ENCODE data around the gene KRIT1. TPM values are rescaled to one million over a fixed set of nuclear protein-coding genes. Genes with fewer than 3 reads are reported as not detected.

KRIT1 gene
- total and polyA plus RNA-seq, 9 donors: 29.4 to 65.0 (median 52.3) TPM

DNA sequence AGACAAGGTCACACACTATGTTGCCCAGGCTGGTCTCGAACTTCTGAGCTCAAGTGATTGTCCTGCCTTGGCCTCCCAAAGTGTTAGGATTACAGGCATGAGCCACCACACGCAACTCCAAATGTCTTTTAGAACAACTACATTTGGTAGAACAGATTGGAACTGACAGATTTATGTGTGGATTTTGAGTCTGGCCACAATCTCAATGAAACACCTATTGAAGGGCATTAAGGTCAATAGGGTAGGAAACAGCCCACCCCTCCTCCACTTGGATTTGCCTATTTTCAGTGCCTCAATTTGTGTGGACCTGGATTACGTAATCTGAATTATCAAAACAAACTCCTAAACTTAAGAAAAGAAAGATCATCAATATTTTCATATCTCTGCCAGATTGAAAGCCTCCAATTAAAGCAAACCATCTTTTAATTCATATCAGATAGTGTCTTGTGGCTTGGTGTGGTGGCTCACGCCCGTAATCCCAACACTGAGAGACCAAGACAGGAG lies 95.9 kb downstream of the KRIT1 start:
- DNase-seq: no peak
- Histone ChIP-seq H3K9me3 (no peaks in the 10 kb centered on the region), H3K27ac (no peak overlapping the region), H3K36me3 (no peaks in the 10 kb centered on the region), H3K27me3 (no peaks in the 10 kb centered on the region), H3K4me3 (no peak overlapping the region), H3K4me1 (ENCODE audit: insufficient read depth) (no peaks in the 10 kb centered on the region)
- intact Hi-C loops (cut with DNase I): no loop called here
- WGBS, 3 donors: 93 to 95% (median 93%) methylated on average over 5 of the region's 5 CpGs
- no peak for TF ChIP-seq EP300 (IDR thresholded peaks at IDR 0.05)
- no peak for TF ChIP-seq POLR2A (IDR thresholded peaks at IDR 0.05)
- TF ChIP-seq, protein P1, sequence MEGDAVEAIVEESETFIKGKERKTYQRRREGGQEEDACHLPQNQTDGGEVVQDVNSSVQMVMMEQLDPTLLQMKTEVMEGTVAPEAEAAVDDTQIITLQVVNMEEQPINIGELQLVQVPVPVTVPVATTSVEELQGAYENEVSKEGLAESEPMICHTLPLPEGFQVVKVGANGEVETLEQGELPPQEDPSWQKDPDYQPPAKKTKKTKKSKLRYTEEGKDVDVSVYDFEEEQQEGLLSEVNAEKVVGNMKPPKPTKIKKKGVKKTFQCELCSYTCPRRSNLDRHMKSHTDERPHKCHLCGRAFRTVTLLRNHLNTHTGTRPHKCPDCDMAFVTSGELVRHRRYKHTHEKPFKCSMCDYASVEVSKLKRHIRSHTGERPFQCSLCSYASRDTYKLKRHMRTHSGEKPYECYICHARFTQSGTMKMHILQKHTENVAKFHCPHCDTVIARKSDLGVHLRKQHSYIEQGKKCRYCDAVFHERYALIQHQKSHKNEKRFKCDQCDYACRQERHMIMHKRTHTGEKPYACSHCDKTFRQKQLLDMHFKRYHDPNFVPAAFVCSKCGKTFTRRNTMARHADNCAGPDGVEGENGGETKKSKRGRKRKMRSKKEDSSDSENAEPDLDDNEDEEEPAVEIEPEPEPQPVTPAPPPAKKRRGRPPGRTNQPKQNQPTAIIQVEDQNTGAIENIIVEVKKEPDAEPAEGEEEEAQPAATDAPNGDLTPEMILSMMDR (IDR thresholded peaks at IDR 0.05): no peak

Small RNA genes within 50 kb of the gene (microRNA-seq; reads per million reads assigned to microRNA genes)
- 0 reads per million in 3 donors for gene MIR1285-1

Small RNA genes within 50 kb of the gene (small RNA-seq; reads per million reads assigned to genes)
- gene MIR1285-1: not detected
- not detected for gene RF00019

Other genes starting within 250 kb of the KRIT1 start
- 100 to 1,000 TPM in 1 of 7 donors, 10 to 100 TPM in 6; 36.5 to 219 (median 56.4) TPM for gene CYP51A1, start 111.4 kb downstream of the KRIT1 start, total RNA-seq
- 10 to 100 TPM; 23.7 to 99.6 TPM for gene CYP51A1, start 111.4 kb downstream of the KRIT1 start, polyA plus RNA-seq
- under 1 TPM in 4 of 7 donors, not detected in 3; 0.11 to 0.60 (median 0.50) TPM for gene LRRD1, start 66.8 kb downstream of the KRIT1 start, total RNA-seq
- under 1 TPM; 0.11 to 0.23 TPM for gene LRRD1, start 66.8 kb downstream of the KRIT1 start, polyA plus RNA-seq
- 10 to 100 TPM; 30.8 to 83.1 (median 61.4) TPM for gene ANKIB1, start 60 bp upstream of the KRIT1 start, total RNA-seq
- 10 to 100 TPM; 11.3 to 28.5 TPM for gene ANKIB1, start 60 bp upstream of the KRIT1 start, polyA plus RNA-seq
- gene GATAD1, start 201.6 kb upstream of the KRIT1 start, total RNA-seq: 10 to 100 TPM; 30.8 to 59.1 (median 40.7) TPM
- 10 to 100 TPM; 31.3 to 39.7 TPM for gene GATAD1, start 201.6 kb upstream of the KRIT1 start, polyA plus RNA-seq
- gene ERVW-1, start 232.0 kb upstream of the KRIT1 start, total RNA-seq: not detected
- under 1 TPM in 1 of 2 donors, not detected in 1; 0.06 TPM for gene ERVW-1, start 232.0 kb upstream of the KRIT1 start, polyA plus RNA-seq

Data from ovary (tissue), 9 donors.